Stimulated activated CD8-positive, alpha-beta memory T cell treated with anti-CD3 and anti-CD28 coated beads, Interleukin-7, amount 100 ng/mL, for 48 hours (primary cell): Measurements from ENCODE around the gene PTPRN2.
"Not testable (repeated sequence)": the region's sequence is repeated elsewhere in the genome, so short reads cannot be mapped to it uniquely, and the experiment has no call there.

Experiments used
- DNase-seq, 2 donors: peaks; one replicate each; pipeline ENCODE4 v3.0.0-alpha.2; 2020; ENCODE audit warnings: low read depth in 1 of 2; ENCODE audit errors: extremely low read depth in 1 of 2

The PTPRN2 gene

DNA sequence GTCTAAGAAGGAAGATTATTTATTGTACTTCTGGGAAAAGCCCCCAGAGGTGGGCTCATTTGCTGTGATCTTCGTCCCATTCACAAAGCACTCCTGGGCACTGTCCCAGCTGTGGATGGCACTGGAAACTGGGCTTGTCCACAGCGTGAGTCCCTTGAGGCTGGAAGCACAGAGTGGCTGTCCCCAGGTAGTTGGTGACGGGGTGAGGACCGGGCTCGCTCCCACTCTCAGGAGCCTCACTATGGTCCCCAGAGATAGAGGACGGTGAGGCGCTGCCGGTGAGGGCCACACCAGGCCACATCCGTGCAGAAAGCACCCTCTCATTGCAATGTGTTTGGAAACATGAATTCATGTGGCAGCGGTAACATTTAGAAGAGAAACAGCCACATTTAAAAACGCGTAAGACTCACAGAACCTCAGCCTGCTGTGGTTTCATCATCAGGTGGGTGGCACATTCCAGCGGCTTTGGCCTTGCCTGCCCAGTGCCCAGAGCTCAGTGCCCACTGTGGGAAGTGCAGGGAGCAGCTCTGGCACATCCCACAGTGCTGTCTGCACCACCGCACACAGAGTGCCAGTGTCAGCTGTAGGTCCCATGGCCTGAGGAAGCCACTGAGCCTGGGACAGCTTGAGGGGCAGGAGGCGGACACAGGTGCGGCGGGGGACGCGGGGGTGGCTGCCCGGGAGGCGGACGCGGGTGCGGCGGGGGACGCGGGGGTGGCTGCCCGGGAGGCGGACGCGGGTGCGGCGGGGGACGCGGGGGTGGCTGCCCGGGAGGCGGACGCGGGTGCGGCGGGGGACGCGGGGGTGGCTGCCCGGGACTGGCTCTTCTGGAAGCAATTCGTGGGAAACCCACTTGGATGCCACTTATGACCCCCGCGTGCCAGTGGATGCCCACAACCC is 801.0 kb downstream of the PTPRN2 start:
- DNase-seq: no peak

DNA sequence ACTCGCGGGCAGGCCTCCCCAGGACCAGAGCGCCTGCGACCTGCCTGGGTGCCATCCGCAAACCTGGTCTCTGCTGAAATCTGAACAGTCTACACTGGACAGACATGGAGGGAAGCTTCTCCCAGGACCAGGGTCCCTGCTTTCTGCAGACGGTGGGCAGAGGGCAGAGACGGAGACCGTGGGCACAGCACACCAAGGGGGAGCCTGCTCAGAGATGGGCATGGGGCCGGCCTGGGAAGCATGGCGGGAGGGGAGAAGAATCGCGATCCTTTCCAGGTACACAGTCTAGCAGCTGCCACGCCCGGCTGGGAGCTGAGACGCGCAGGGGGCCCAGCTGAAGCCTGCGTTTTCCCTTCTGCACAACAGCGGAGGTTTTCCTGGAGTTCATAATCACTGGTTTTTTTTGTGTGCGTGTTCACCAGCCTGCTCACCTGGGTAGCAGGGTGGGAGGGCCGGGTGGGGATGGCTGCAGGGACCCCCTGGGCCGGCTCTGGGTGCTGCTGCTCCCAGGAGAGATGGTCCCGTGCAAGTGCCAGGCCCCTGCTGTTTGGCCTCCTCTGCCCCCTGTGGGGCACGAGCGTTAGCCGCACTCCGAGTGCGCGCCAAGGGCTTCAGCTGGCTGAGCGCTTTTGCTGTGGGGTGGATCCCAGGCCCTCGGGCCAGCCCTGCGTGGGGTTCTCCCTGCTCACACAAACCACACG is 802.0 kb downstream of the PTPRN2 start:
- no peak for DNase-seq

DNA sequence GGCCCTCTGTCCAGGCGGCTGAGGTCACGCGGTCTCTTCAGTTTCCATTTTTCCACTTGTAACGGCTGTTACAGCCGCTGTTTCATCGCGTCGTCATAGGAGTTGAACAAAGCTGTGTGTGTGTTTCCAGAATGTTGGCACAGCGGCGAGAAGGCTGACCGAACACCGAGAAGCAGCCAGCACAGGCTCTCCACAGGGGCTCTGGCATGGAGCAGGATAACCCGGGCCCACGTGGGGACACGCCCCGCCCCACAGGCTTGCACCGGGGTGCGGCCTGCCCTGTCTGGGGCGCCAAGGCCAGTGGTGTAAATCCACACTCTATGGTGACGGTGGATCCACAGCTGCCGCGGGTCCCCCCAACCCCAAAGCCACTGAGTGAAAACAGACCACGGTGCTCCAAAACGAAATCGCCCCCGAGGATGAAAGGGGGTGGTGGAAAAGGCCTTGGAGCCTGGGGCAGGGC is 802.6 kb downstream of the PTPRN2 start:
- no peak for DNase-seq

DNA sequence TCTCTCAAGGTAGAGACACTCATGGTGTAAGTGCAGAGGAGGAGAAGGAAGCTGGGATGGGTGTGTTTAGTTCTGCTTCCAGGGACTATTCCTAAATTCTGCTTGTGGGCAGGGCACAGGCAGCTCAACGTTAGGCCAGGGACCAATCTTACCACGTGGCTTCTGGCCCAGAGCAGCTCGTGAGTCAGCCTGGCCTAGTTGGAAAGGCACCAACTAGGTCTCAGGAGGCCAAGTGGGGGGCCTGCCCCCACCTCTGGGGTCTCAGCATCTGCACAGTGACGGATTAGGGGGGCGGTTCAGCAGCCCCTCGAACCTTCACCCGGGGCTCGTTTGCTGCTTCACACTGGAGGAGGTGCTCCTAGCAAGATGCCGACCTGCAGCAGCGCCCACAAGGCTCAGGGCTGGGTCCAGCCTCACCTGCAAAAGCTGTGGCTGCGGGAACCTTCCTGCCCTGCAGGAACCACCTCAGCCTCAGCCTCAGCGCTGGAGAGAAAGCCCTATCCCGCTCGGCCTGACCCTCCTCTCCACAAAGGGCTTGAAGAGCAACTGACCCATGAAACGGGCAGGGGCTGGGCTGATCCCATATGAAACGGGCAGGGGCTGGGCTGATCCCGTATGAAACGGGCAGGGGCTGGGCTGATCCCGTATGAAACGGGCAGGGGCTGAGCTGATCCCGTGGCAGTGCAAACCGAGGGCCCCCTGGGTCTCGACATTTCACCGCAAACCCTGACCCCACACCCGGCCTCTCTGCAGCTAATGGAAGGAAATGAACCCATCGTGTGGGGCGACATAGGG is 803.4 kb downstream of the PTPRN2 start:
- DNase-seq: no peak

DNA sequence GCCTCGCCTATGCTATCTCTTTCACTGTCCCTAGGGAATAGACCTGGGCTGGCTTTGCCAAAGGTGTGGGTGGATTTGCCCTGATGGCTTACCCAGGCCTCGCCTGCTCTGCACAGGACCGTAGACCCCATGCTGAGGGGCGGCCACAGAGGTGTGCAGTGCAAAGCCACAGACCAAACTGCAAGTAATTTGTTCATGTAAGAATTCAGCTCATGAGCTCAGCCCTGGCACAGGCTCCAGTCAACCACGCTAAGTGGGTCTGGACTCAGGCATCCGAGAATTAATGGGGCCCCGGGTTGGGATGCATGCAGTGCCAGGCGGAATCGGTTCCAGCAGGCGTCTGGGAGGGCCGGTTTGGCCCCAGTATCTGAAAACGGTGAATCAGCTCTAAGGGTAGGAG is 805.6 kb downstream of the PTPRN2 start:
- DNase-seq: no peak

DNA sequence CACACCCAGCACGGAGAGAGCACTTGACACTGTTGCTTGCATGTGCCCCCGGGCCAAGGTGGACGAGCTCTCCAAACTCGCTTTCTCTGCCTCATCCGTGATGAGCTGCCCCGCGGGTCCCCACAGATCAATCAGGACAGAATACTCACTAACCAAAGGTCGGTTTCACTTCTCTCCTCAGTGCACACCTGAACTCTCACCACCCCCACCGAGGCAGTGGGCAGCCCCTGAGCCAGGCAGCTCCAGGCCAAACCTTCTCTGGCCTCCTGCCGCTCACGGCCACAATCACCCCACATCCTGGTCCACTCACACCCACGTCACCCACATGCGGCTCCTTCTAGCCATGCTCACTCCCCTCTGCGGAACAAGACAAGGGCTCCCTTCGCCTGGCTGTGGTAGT is 806.9 kb downstream of the PTPRN2 start:
- no peak for DNase-seq

DNA sequence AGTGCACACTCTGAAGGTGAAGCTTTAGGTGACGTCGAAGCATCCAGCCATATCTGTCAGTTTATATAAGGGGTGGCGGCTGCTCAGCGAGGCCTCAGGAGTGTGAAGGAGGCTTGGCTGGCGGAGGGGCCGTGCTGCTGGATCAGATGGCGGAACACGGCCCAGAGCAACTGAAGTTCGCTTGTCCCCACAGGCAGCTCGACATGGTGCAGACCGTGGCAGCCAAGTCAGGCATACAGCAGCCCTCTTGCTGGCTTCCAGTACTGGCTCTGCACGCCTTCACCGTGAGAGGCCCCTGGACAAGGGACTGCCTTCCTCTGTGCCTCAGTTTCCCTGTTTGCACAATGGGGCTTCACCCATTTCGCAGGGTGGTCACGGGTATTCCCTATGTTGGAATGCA is 807.3 kb downstream of the PTPRN2 start:
- no peak for DNase-seq

DNA sequence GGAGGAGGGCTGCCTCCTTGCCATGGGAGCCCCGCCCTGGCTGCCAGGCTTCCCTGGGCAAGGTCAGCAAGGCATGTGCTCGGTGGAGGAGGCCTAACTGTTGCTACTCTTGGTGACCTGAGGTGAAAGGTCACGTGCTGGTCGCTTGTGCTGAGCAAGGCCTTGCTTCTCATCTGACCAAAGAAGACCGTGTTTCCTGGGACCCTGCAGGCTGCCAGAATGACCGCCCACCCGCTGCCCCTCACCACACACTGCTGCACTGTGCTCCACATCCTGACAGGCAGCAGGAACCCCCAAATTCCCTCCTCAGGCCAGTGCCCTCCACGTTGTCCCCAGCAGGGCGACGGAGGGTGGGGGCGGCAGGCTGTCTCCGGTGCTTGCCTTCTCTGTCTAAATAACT is 808.4 kb downstream of the PTPRN2 start:
- no peak for DNase-seq

DNA sequence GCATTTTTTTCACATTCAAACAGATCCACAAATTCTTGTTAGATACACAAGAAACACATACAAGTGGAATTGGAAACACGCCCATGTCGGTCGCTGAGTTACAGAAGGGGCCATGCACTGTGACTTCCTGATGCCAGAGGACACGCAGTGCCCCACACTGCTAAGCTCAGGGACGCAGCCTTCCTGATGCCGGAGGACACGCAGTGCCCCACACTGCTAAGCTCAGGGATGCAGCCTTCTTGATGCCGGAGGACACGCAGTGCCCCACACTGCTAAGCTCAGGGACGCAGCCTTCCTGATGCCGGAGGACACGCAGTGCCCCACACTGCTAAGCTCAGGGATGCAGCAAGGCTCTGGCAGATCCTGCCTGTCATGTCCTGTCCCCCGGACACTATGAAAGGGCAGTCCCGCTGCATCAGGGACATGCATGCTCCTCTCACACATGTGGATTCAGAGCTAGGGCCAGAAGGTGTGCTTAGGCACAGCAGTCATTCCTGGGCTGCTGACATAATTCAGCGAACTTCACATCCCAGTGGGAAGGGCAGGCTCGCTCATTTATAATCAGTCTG is 810.3 kb downstream of the PTPRN2 start:
- DNase-seq: not testable (repeated sequence)

DNA sequence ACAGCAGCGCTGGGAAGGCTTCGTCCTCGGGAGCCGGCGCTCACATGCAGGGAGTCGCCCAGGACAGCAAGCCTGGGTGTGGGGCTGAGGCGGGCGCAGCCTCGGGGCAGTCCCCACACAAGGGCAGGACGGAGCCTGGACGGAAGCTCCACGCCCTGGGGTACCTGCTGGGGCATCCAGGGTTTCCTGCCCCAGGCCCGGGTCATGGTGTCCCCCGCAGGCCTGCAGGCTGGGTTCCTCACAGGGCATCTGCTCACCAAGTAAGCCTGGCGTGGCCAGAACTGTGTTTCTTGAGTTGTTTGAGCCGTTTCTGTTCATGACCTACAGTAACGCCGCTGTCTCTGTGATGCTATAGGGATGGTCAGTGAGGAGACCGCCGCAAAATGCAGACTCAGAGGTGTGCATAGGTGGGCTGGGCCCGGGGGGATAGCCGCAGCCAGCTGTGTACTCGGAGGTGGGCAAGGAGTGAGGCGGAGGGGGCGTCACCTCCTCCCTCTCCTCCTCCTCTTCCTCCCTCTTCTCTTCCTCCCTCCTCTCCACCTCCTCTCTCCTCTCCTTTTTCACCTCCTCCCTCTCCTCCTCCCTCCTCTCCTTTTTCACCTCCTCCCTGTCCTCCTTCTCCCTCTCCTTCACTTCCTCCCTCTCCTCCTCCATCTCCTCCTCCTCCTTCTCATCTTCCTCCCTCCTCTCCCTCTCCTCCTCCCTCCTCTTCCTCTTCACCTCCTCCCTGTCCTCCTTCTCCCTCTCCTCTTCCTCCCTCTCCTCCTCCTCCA is 811.9 kb downstream of the PTPRN2 start:
- no peak for DNase-seq

DNA sequence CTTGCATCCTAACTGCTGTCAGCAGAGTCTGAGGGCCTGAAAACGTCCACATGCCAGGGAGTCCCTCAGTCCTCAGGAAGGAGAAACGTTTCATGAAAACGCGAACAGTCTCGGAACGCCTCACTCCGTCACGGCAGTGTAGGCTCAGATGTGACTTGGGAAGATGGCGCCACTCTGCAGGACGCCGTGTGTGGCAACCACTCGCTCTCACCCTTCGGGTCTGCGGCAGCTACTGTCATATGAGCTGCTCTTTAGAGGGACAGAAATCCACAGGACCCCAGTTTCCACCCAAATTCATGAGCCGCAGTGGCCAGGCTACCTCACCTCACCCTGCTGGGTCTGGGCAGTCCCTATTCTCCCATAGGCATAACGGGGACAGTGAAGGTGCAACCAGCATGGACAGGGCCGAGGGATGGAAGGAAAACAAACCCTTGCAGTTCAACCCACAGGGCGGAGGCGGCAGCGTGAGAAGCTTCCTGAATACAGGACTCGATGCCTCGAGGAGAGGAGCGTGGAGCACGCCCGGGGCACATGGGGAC is 812.5 kb downstream of the PTPRN2 start:
- no peak for DNase-seq

DNA sequence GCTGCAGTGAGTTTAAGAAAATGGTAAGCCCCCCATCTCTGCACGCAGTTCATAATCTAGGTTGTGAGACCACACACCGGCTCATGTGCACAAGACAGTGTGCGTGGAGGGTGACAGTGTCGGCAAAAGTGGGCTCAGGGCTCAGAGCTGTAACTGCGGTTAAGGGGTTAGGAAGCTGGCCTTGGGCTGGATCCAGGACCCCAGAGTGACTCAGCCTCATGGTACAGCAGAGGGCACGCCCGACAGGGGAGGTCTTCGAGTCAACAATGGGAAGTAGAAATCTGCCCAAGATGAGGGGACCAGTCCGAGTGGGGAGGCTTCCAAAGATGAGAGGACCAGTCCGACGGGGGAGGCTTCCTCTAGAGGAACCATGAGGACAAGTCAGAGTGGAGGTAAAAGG is 813.1 kb downstream of the PTPRN2 start:
- DNase-seq: no peak

DNA sequence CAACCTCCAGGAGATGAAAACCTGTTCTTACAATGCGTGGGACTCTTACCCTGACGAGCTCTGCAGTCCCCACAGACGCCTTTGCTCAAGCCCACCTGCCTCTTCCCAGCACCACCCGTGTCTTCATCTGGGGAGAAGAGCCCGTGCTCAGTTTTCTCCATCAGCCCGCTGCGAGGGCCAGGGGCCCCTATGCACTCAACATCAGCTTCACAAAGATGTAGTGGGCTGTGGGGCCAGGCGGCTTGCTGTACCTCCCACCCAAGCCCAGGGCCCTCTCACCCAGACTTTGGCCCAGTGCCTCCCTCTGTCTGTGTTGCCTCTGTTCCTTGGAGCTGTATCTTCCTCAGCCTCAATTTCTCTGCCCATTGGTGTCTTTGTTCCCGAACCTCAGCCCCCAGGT is 814.3 kb downstream of the PTPRN2 start:
- DNase-seq: no peak

DNA sequence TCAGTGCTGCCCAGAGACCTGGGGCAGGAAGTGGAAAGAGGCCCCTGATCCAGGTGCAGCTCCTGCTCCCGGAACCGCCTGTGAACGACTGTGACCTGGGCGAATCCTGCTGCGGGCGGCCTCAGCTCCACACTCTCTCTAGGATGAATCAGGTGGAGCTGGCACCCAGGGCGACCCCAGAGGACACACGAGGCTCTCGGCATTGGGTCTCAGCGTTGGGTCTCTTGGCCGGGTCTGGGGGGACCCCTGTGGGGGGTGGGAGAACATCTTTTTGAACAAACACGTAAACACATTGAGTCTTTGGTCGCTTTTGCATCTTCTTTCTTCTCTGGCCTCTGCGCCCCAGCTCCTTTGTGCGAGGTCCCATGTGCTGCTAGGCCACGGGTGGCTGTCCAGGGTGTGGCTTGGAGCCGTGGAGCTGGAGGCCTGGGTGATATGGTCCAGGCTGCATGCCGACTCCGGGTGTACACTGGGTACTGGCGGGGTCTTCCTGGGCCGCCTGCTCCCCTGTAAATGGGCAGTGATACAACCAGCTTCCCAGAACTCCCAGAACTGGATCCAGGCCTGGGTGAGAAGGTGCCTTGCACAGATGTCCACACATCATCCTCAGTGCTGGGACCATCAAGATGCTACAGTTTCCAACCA is 815.0 kb downstream of the PTPRN2 start:
- DNase-seq: no peak

DNA sequence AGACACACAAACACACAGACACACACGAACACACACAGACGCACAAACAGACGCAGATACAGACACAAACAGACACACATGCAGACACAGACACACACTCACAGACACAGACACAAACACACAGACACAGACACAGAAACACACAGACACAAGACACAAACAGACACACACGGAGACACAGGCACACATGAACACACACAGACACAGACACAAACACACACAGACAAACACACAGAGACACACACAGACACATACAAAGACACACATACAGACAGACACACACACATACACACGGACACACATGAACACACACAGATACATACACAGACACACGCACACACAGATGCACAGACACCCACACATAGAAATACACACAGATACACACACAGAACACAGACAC is 815.9 kb downstream of the PTPRN2 start:
- DNase-seq: no peak

DNA sequence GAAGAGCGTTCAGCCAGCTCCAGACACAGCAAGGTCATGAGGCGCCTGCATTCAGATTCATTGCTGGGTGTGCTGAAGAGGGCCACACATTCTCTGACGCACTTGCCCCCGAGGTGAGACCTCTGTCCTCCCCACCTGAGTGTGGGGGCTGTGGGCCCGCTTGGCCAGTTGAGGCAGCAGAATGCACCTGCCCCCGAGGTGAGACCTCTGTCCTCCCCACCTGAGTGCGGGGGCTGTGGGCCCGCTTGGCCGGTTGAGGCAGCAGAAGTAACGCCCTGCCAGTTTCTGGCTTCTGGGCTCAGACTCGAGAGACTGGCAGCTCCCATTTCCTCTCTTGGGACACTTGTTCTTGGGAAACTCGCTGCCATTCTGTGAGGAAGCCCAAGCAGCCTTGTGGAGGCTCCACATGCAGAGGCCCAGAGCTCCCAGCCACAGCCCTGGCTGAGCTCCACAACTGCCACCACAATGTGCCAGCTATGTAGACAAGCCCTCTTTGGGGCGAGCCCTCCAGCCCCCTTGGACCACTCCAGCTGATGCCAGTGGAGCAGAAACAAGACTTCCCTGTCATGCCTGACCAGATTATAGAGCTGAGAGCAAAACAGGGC is 816.8 kb downstream of the PTPRN2 start:
- DNase-seq: no peak

DNA sequence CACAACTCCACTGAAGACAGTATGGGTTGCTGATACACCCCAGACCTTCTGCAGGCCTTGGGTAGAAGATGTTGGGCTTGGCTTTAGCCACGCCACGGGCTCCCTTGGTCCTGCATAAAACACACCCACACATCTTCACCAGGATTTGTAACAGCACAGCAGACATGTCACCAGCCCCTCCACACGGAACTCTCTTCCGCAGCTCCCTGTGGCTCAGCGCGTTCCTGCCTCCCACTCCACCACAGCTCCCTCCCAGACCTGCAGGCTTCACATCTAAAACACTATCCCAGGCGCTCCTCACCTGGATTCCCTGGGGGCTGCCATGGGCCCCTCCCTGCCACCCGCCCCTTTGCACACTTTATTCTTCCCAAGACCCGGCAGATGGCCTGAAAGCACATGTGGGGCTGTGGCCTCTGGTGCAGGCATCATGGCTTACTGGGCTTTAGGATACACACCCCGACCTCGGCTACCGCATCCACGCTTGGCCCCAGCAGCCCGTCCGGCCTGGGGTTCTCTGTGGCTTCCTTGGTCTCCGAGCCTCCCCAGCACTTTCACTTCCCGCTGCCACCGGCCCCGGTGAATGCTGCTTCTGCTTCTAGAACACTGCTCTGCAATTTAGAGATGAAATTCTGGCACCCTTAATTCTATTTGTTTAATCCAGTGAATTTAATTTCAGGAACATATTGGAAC is 818.0 kb downstream of the PTPRN2 start:
- DNase-seq: no peak

DNA sequence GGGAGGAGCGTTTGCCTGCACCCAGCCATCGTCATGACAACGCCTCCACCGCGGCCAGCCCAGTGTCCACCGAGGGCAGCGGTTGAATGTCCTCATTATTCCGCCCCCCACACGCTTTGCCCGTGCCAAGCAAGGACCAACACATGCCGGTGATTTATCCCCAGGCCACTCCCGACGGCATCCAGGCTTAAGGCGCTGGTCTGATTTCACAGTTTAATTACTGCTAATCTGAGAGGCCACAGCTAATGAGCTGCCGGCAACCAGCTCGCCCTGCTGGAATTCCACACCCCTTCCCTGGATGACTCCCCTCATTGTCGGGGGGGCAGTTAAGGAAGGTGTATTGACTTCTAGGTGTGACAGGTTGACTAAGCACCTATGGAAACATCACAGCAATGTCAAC is 818.5 kb downstream of the PTPRN2 start:
- no peak for DNase-seq

DNA sequence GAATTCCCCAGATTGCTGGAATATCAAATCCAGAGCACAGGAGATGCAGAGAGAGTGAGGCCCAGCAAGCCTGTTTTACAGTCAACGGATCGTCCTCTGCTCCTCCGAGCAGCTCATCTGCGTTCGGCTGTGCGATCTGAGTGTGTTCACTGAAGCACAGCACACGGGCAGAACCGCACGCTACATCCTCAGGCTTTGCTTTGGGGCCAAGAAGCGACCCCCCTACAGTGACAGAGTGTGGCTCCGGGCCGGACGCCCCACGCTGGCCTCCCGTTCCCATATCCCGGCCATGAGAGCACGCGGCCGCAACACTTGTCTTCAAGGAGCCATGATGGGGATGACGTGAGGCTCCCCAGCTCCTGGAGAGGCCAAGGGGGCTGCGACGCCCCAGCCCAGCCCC is 819.4 kb downstream of the PTPRN2 start:
- DNase-seq: no peak
